OCI-LY7 (cell line): Measurements from ENCODE around the gene PPT2. TPM values are rescaled to one million over a fixed set of nuclear protein-coding genes. Genes with fewer than 3 reads are reported as not detected.

Source experiments
- BruUV-seq: library from RNA; stranded (reverse); fragments of 400-500 nt; replicated peaks from 2 replicates; lab custom pipeline; 2021; lab: Mats Ljungman, UMichigan
- CTCF ChIA-PET: fragments of 300-600 bp; sonication (Branson Sonifier 250); formaldehyde crosslinking; loops from one replicate; lab custom pipeline; 2022; ENCODE audit warnings: antibody characterized with exemption; ENCODE audit not compliant: unreplicated experiment; lab: Charles Lee
- POLR2A ChIA-PET: fragments of 300-600 bp; sonication (Branson Sonifier 250); formaldehyde crosslinking; loops from one replicate; lab custom pipeline; 2022; ENCODE audit warnings: antibody characterized with exemption; lab: Charles Lee
- DNase-seq: peaks from one replicate; pipeline ENCODE4 v3.0.0-alpha.2; 2015; ENCODE audit warnings: low spot score
- H2AFZ ChIP-seq: fragments of 200-600 bp; sonication (generic), shearing (Covaris generic); 2 replicates; pipeline ENCODE4 v1.6.1; 2014; ENCODE audit warnings: mild to moderate bottlenecking, antibody characterized with exemption, low read length, moderate library complexity
- H3K27ac ChIP-seq: fragments of 200-600 bp; sonication (generic); 2 replicates; pipeline ENCODE4 v1.5.1; 2014; ENCODE audit warnings: mixed run types, low read depth, mild to moderate bottlenecking, moderate library complexity, low read length, inconsistent platforms; ENCODE audit not compliant: poor library complexity, severe bottlenecking
- H3K36me3 ChIP-seq: fragments of 200-600 bp; sonication (generic); 2 replicates; pipeline ENCODE4 v1.6.1; 2014; ENCODE audit warnings: mild to moderate bottlenecking, antibody characterized with exemption, low read length, moderate library complexity, mixed read lengths; ENCODE audit not compliant: insufficient read depth
- H3K4me1 ChIP-seq: fragments of 200-600 bp; sonication (generic); 2 replicates; pipeline ENCODE4 v1.5.1; 2014; ENCODE audit warnings: mild to moderate bottlenecking, low read length; ENCODE audit not compliant: insufficient read depth, poor library complexity, severe bottlenecking
- H3K4me2 ChIP-seq: fragments of 200-600 bp; sonication (generic); 2 replicates; pipeline ENCODE4 v1.6.1; 2014; ENCODE audit warnings: mild to moderate bottlenecking, low read length
- H3K4me3 ChIP-seq: fragments of 200-600 bp; sonication (generic); 2 replicates; pipeline ENCODE4 v1.5.1; 2014; ENCODE audit warnings: mild to moderate bottlenecking, low read depth, low read length; ENCODE audit not compliant: poor library complexity, severe bottlenecking
- H3K79me2 ChIP-seq: fragments of 200-600 bp; sonication (generic); 2 replicates; pipeline ENCODE4 v1.6.1; 2016; ENCODE audit warnings: low read depth, mild to moderate bottlenecking, low read length, moderate library complexity, mixed read lengths; ENCODE audit not compliant: insufficient read depth
- H3K9me2 ChIP-seq: fragments of 200-600 bp; sonication (generic); 2 replicates; pipeline ENCODE4 v1.6.1; 2016; ENCODE audit warnings: mild to moderate bottlenecking, low read length, mixed read lengths; ENCODE audit not compliant: insufficient read depth
- H3K9me3 ChIP-seq: fragments of 200-600 bp; sonication (generic); 2 replicates; pipeline ENCODE4 v1.6.1; 2014; ENCODE audit warnings: mild to moderate bottlenecking, mixed run types, low read length, mixed read lengths
- H4K20me1 ChIP-seq: fragments of 200-600 bp; sonication (generic); 2 replicates; pipeline ENCODE4 v1.6.1; 2014; ENCODE audit warnings: mild to moderate bottlenecking, antibody characterized with exemption, low read length, moderate library complexity, mixed read lengths; ENCODE audit not compliant: insufficient read depth
- CTCF ChIP-seq: fragments of 200-600 bp; sonication (generic); conservative IDR thresholded peaks from 2 replicates; pipeline ENCODE4 v1.5.1; 2014; ENCODE audit warnings: mild to moderate bottlenecking, antibody characterized with exemption, low read length, moderate library complexity, mixed read lengths
- EZH2phosphoT487 ChIP-seq: fragments of 200-600 bp; sonication (generic); IDR thresholded peaks from 2 replicates; pipeline ENCODE4 v1.6.1; 2018; ENCODE audit warnings: low read depth, borderline replicate concordance, mild to moderate bottlenecking, mixed run types, antibody characterized with exemption, low read length, moderate library complexity, mixed read lengths
- intact Hi-C: fragments of 100-400 bp; cut with micrococcal nuclease; formaldehyde crosslinking; loops from one replicate; pipeline ENCODE4 v1.10.0; 2022; ENCODE audit not compliant: unreplicated experiment
- total RNA-seq, 2 experiments: library from RNA; depleted of rRNA in 1 of 2; stranded (reverse); fragments of >200 nt in 1 of 2; shearing (Covaris generic) in 1 of 2; gene quantifications; 2 replicates each; pipeline ENCODE4 v1.2.3, GENCODE V29; 2014 to 2022

PPT2 gene
- total RNA-seq, 2 experiments from 2014 or later: 39.0 to 111 TPM

- peak; percentile 96 for DNase-seq
- BruUV-seq: no TSS peak
- Histone ChIP-seq H2AFZ (peak within 1 kb of the TSS; percentile 49; the same call in 1 of the 2 replicates), H3K4me2 (peak within 1 kb of the TSS; percentile 96), H3K4me3 (peak within 1 kb of the TSS; percentile 87), H4K20me1 (no peaks in the 10 kb centered on the region), H3K9me3 (no peaks in the 10 kb centered on the region), H3K9me2 (no peaks in the 10 kb centered on the region), H3K27ac (peak within 1 kb of the TSS; percentile 56), H3K36me3 (peaks cover 4% of the 10 kb centered on the region; the same call in 1 of the 2 replicates), H3K79me2 (peaks cover 14% of the 10 kb centered on the region; the same call in 1 of the 2 replicates), H3K4me1 (peaks cover 44% of the 10 kb centered on the region)
- intact Hi-C loops: loop anchor here (2.0 kb wide), 1 partner anchor 21 kb away; the partner anchor contains the start of gene PPT2
- ChIA-PET CTCF (no interaction called here), POLR2A (interaction anchor here (0.5 to 2.1 kb wide), 6 partner anchors 13 to 1761 kb away, joined by 3 to 11 read pairs (median 4); partner anchors contain the start of genes GPSM3 and PBX2)
- TF ChIP-seq EZH2phosphoT487 (no peak), CTCF (no peak)
Observed at GRCh38 chr6:32175711-32176475, 22.0 kb downstream of the PPT2 start, which contains the start of gene AGPAT1. Gene AGPAT1 (minus strand): TSS chr6:32176084. CDS start chr6:32171496, 4,588 bp downstream.

DNA sequence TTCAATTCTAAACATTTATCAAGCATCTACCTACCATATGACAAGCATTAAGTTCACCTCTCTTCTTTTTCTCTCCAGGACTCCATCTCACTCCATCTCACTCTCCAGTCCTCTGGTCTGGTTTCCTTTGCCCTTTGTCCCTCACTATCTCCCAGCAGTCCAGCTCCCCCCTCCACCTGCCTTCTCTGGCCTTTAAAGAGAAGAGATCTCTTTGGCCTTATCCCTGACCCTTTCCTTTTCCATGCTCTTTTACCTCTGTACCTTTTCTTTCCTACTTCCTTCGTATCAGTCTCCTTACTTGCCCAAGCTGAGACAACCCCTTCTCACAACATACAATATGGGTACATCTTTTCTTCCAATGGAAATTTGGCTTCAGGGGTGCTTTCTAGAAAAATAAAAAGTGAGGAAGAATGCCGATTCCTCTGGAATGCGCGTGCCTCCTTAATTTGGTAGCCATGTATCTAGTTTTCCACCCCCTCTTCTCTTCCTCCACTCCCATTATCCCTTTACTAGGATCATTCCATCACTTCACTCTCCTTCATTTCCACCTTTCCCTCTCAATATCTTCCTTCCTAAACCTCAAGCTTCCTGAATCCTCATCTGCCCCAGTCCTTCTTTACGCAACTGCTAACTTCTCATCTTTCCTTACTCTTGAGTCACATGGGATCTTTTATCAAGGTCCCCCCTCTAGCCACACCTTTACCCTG, 22.7 kb downstream of the PPT2 start:
- peaks cover 44% of the 10 kb centered on the region for H3K4me1 ChIP-seq
- intact Hi-C loops: loop anchor here (2.0 kb wide), 1 partner anchor 22 kb away; the partner anchor contains the start of gene PPT2

More for the DNA sequence above, 22.7 kb downstream of the PPT2 start:
- H3K9me3 ChIP-seq: no peaks in the 10 kb centered on the region
- H3K79me2 ChIP-seq: peaks cover 14% of the 10 kb centered on the region; the same call in 1 of the 2 replicates
- peak overlapping the region; percentile 56 for H3K27ac ChIP-seq
- CTCF ChIA-PET: interaction anchor here (1.3 kb wide), 1 partner anchor 16 kb away, joined by 3 read pairs; the partner anchor contains the start of gene GPSM3
- H3K9me2 ChIP-seq: no peaks in the 10 kb centered on the region
- BruUV-seq: TSS peak; percentile 84
- H3K4me3 ChIP-seq: peak overlapping the region; percentile 87
- DNase-seq: no peak
- peak overlapping the region; percentile 96 for H3K4me2 ChIP-seq
- H4K20me1 ChIP-seq: no peaks in the 10 kb centered on the region
- peaks cover 9% of the 10 kb centered on the region; the same call in 1 of the 2 replicates for H3K36me3 ChIP-seq
- H2AFZ ChIP-seq: peak overlapping the region; percentile 68; the same call in 1 of the 2 replicates
- POLR2A ChIA-PET: interaction anchor here (0.5 to 2.1 kb wide), 8 partner anchors 12 to 1760 kb away, joined by 3 to 11 read pairs (median 4); partner anchors contain the start of genes ATF6B, GPSM3 and PBX2
- TF ChIP-seq EZH2phosphoT487: no peak
- no peak for TF ChIP-seq CTCF
